ENCODE measurements around the gene ORC4.

The ORC4 gene

DNA sequence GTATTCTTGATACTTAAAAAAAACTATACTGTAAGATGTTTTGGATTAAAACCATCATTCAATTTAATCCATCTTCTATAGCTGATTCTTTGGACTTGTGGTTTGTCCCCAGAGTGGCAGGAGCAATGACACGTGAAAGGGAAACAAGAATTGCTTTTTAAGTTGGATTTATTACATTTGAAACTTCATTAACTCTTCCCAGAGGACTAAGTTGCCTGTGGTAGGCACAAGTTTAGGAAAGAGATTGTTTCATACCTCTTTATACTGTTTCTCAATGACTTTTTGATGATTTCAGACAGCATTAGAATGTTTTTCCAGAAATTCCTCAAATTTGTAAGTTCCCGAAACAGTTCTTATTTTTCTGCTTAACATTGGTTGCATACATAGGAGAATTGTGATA is 134.4 kb downstream of the ORC4 start:
- no peak for DNase-seq
- in situ Hi-C loops (cut with MboI; ENCODE audit: low pct_unique_long_range_greater_than_20kb, low sequenced_read_pairs): no loop called here

DNA sequence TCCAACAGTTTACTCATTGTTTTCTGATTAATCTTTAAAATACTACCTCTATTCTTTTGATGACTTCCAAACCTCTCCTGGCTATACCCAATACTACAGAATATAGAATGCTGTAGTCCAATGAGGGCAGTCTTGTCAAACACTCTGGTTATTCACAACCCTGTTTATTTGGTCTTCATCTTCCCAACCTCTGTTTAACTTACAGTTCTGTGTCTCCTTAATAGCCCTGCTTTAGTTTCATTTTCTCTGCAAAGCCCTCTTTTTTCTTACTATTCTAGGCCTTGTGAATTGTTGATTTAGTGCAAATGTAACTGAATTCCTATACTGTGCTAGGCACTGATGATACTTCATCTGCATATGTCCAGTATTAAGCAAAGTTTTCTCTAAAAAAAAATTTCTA is 135.7 kb downstream of the ORC4 start:
- in situ Hi-C loops (cut with MboI; ENCODE audit: low pct_unique_long_range_greater_than_20kb, low sequenced_read_pairs): no loop called here
- DNase-seq: no peak

DNA sequence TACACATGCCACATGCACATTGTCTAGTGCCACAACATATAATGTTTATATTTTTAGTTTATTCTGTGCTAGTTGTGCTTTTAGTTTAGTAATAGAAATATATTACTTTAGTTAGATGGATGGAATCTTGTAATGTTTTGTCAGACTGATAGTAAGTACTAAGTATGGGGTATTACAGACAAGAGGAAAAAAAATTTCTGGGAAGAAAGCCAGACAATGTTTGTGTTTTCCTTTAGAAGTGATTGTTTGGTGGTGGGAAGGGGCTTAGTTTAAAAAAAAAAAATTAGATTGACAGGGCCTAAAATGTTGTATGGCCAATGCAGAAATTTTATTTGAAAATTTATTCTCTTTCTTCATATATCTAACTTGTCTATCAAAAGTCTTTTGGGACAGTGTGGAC is 137.9 kb downstream of the ORC4 start:
- in situ Hi-C loops (cut with MboI; ENCODE audit: low pct_unique_long_range_greater_than_20kb, low sequenced_read_pairs): no loop called here
- DNase-seq: no peak
